Kidney (tissue), 14 donors: ENCODE data around the gene ACOX2. TPM values are rescaled to one million over a fixed set of nuclear protein-coding genes. Genes with fewer than 3 reads are reported as not detected.

Experiments
- DNase-seq, 5 donors: peaks; one replicate each; pipeline ENCODE4 v3.0.0-alpha.2; 2013 to 2020
- FAIRE-seq: peaks from 2 replicates; lab custom pipeline; 2012; peaks lifted over from hg19 to GRCh38; lab: Jason Lieb, UNC
- H3K27ac ChIP-seq, 2 donors: one replicate each; pipeline ENCODE4 v1.7.0; 2013; ENCODE audit warnings: low read depth in 2 of 2, low read length in 2 of 2, inconsistent platforms in 1 of 2
- H3K27me3 ChIP-seq: one replicate; pipeline ENCODE4 v1.7.1; 2013; ENCODE audit warnings: low read length, inconsistent platforms; ENCODE audit not compliant: control insufficient read depth, insufficient read depth
- H3K36me3 ChIP-seq, 3 donors: one replicate each; pipeline versions ENCODE4 v1.7.0 to v1.7.1; 2013; ENCODE audit warnings: low read length in 3 of 3, control low read depth in 1 of 3, inconsistent platforms in 1 of 3; ENCODE audit not compliant: insufficient read depth in 3 of 3, control insufficient read depth in 2 of 3
- H3K4me1 ChIP-seq, 3 donors: one replicate each; pipeline versions ENCODE4 v1.7.0 to v1.7.1; 2013; ENCODE audit warnings: low read length in 3 of 3, inconsistent platforms in 1 of 3, low read depth in 1 of 3; ENCODE audit not compliant: control insufficient read depth in 2 of 3, insufficient read depth in 2 of 3
- H3K4me3 ChIP-seq, 3 donors: one replicate each; pipeline versions ENCODE4 v1.7.0 to v1.8.1; 2013; ENCODE audit warnings: low read length in 3 of 3, control low read depth in 1 of 3, inconsistent platforms in 1 of 3
- H3K9ac ChIP-seq, 3 donors: one replicate each; pipeline versions ENCODE4 v1.7.0 to v1.7.1; 2013; ENCODE audit warnings: low read length in 3 of 3, control low read depth in 1 of 3, inconsistent platforms in 1 of 3
- H3K9me3 ChIP-seq, 3 donors: one replicate each; pipeline versions ENCODE4 v1.7.0 to v1.7.1; 2013; ENCODE audit warnings: low read length in 3 of 3, control low read depth in 1 of 3, inconsistent platforms in 1 of 3; ENCODE audit not compliant: control insufficient read depth in 2 of 3, insufficient read depth in 1 of 3
- CTCF ChIP-seq: IDR thresholded peaks from 3 replicates; pipeline ENCODE4 v1.5.1; 2012; ENCODE audit warnings: mild to moderate bottlenecking, moderate library complexity, borderline replicate concordance; ENCODE audit not compliant: insufficient read depth; ENCODE audit errors: extremely low read depth
- intact Hi-C: fragments of 100-400 bp; cut with DNase I; formaldehyde crosslinking; loops from one replicate; pipeline ENCODE4 v1.11.1; 2022
- polyA plus RNA-seq: library from polyadenylated mRNA; stranded (reverse); fragments of 350-450 nt; fragmentation: Illumina TruSeq; extraction: RNeasy Lipid Tissue Mini Kit (QIAGEN cat#74804); gene quantifications from one replicate; pipeline ENCODE4 v1.2.3, GENCODE V29; 2014; ENCODE audit warnings: low read depth, low replicate concordance; ENCODE audit not compliant: insufficient read depth
- total RNA-seq: library from RNA; stranded (reverse); fragmentation: NEBNext Ultra II Directional; extraction: Animal tissue kit (Norgen Biotek cat#: 25700); gene quantifications from one replicate; pipeline ENCODE4 v1.2.1, GENCODE V29; 2021
- donor health status: control.
- donor health status: control.
- donor health status: control.
- donor health status: control.
- donor health status: control.
- donor health status: DM: yes; HTN: yes; CAD: no.
- donor health status: Normal renal cell carcinoma (clear cell type).

Gene ACOX2
- total and polyA plus RNA-seq, 2 donors from 2014 or later: 18.6 to 85.5 TPM

- intact Hi-C loops: no loop called here
- Histone ChIP-seq H3K27me3 (no peaks in the 10 kb centered on the region), H3K4me1 (peaks cover 0 to 28% (median 17%) of the 10 kb centered on the region in 3 donors), H3K9ac (no peak overlapping the region), H3K4me3 (no peak overlapping the region), H3K27ac (no peak overlapping the region), H3K36me3 (no peaks in the 10 kb centered on the region), H3K9me3 (no peaks in the 10 kb centered on the region)
- DNase-seq (no peak), FAIRE-seq (no peak)
- TF ChIP-seq CTCF: no peak
Observed at GRCh38 chr3:58540176-58540858, 3.3 kb upstream of the ACOX2 start.

GRCh38 chr3:58539626-58540025 lies 2.6 kb upstream of the ACOX2 start:
- DNase-seq: peak in 2 of 5 donors; percentile 41 to 54
- Histone ChIP-seq H3K36me3 (no peaks in the 10 kb centered on the region), H3K9me3 (no peaks in the 10 kb centered on the region), H3K4me3 (no peak overlapping the region), H3K9ac (no peak overlapping the region), H3K4me1 (peaks cover 0 to 31% (median 17%) of the 10 kb centered on the region in 3 donors), H3K27ac (no peak overlapping the region), H3K27me3 (no peaks in the 10 kb centered on the region)
- intact Hi-C loops: no loop called here
- no peak for FAIRE-seq
- TF ChIP-seq CTCF: no peak

GRCh38 chr3:58537412-58538301 lies 667 bp upstream of the ACOX2 start:
- no peak for TF ChIP-seq CTCF
- Histone ChIP-seq H3K9ac (peak overlapping the region in 2 of 3 donors; percentile 45 to 88), H3K27me3 (no peaks in the 10 kb centered on the region), H3K4me3 (peak overlapping the region in 1 of 3 donors; percentile 69), H3K36me3 (peaks cover 0 to 12% (median 6%) of the 10 kb centered on the region in 3 donors), H3K27ac (peak overlapping the region; percentile 29 to 77), H3K9me3 (no peaks in the 10 kb centered on the region), H3K4me1 (peaks cover 0 to 34% (median 18%) of the 10 kb centered on the region in 3 donors)
- DNase-seq: no peak
- FAIRE-seq: no peak
- intact Hi-C loops: no loop called here
